Lung (tissue), 12 donors: ENCODE data around the gene ECE1. TPM values are rescaled to one million over a fixed set of nuclear protein-coding genes. Genes with fewer than 3 reads are reported as not detected.
"Not testable (repeated sequence)": the region's sequence is repeated elsewhere in the genome, so short reads cannot be mapped to it uniquely, and the experiment has no call there.

Experiments
- ATAC-seq: fragments of 200-7000 bp; cut with Tn5 transposase; one replicate; pipeline ENCODE4 v1.9.1; 2020; ENCODE audit warnings: moderate number of reproducible peaks; ENCODE audit not compliant: insufficient read depth, low FRiP score
- DNase-seq, 3 donors: peaks; one replicate each; pipeline ENCODE4 v3.0.0-alpha.2; 2013 to 2017
- H3K27ac ChIP-seq, 2 donors: one replicate each; pipeline ENCODE4 v1.5.1; 2013; ENCODE audit warnings: mild to moderate bottlenecking in 2 of 2, moderate library complexity in 2 of 2, control low read depth in 1 of 2, inconsistent platforms in 1 of 2, low read depth in 1 of 2, low read length in 1 of 2
- H3K27me3 ChIP-seq, 3 donors: one replicate each; pipeline ENCODE4 v1.5.1; 2013; ENCODE audit warnings: low read length in 2 of 3; ENCODE audit not compliant: control insufficient read depth in 3 of 3, insufficient read depth in 3 of 3
- H3K36me3 ChIP-seq, 4 donors: one replicate each; pipeline ENCODE4 v1.5.1; 2013; ENCODE audit warnings: low read length in 4 of 4, mild to moderate bottlenecking in 1 of 4, moderate library complexity in 1 of 4; ENCODE audit not compliant: control insufficient read depth in 4 of 4, insufficient read depth in 4 of 4
- H3K4me1 ChIP-seq, 5 donors: one replicate each; pipeline ENCODE4 v1.5.1; 2013; ENCODE audit warnings: low read length in 5 of 5, mild to moderate bottlenecking in 2 of 5, moderate library complexity in 1 of 5; ENCODE audit not compliant: control insufficient read depth in 5 of 5, insufficient read depth in 5 of 5
- H3K4me3 ChIP-seq: one replicate; pipeline ENCODE4 v1.5.1; 2013; ENCODE audit warnings: mild to moderate bottlenecking, control low read depth, moderate library complexity
- H3K9ac ChIP-seq, 2 donors: one replicate each; pipeline ENCODE4 v1.5.1; 2013; ENCODE audit warnings: low read length in 2 of 2, control low read depth in 1 of 2; ENCODE audit not compliant: insufficient read depth in 1 of 2
- H3K9me3 ChIP-seq, 4 donors: one replicate each; pipeline ENCODE4 v1.5.1; 2013; ENCODE audit warnings: low read length in 3 of 4, mild to moderate bottlenecking in 1 of 4, moderate library complexity in 1 of 4; ENCODE audit not compliant: control insufficient read depth in 4 of 4, insufficient read depth in 3 of 4
- CTCF ChIP-seq: IDR thresholded peaks from 2 replicates; pipeline ENCODE4 v1.5.1; 2012; ENCODE audit warnings: mild to moderate bottlenecking; ENCODE audit errors: control extremely low read depth, extremely low read depth
- WGBS, 2 donors: extraction: QIAGEN DNeasy Blood & Tissue Kit; methylation state at CpG; one replicate each; pipeline ENCODE4 v1.1.7; 2013; 5-methylcytosine and 5-hydroxymethylcytosine counted together
- polyA plus RNA-seq, 2 donors: library from polyadenylated mRNA; stranded (reverse); fragments of 200-250 nt; gene quantifications; one replicate each; pipeline ENCODE4 v1.2.1, GENCODE V29; 2013
- total RNA-seq, 2 donors: library from RNA; depleted of rRNA in 1 of 2; stranded (reverse); fragments of >200 nt in 1 of 2; gene quantifications; one replicate each; pipeline ENCODE4 v1.2.1, GENCODE V29; 2014 to 2021
- donor health status: control.
- donor health status: control.
- donor health status: Bipolar disorder and iron deficiency.
- donor health status: healthy.
- donor health status: DM: yes; HTN: yes; CAD: no.

The ECE1 gene
- total and polyA plus RNA-seq, 4 donors, result 55.7 to 129 (median 105) TPM

- ATAC-seq (no peak), DNase-seq (no peak)
- Histone ChIP-seq H3K27me3 (no peaks in the 10 kb centered on the region), H3K9ac (no peak overlapping the region), H3K27ac (peak overlapping the region; percentile 69 to 71), H3K36me3 (no peaks in the 10 kb centered on the region), H3K4me3 (peak overlapping the region; percentile 79), H3K4me1 (peaks cover 0 to 23% (median 9%) of the 10 kb centered on the region in 5 donors), H3K9me3 (no peaks in the 10 kb centered on the region)
- WGBS, 2 donors, result 64 to 72% methylated on average over 8 of the region's 8 CpGs
- TF ChIP-seq CTCF, result no peak
Measured at GRCh38 chr1:21289127-21289526, 1.1 kb downstream of the ECE1 start.

- H3K36me3 ChIP-seq, result no peaks in the 10 kb centered on the region
- TF ChIP-seq CTCF, result no peak
- WGBS, 2 donors, result 78 to 80% methylated on average over 8 of the region's 8 CpGs
- DNase-seq, result no peak
- no peak overlapping the region for H3K27ac ChIP-seq
- no peak overlapping the region for H3K4me3 ChIP-seq
- no peak overlapping the region for H3K9ac ChIP-seq
- no peaks in the 10 kb centered on the region for H3K27me3 ChIP-seq
- ATAC-seq, result no peak
- peaks cover 0 to 18% (median 11%) of the 10 kb centered on the region in 5 donors for H3K4me1 ChIP-seq
- H3K9me3 ChIP-seq, result no peaks in the 10 kb centered on the region
Measured at GRCh38 chr1:21287905-21288514, 2.3 kb downstream of the ECE1 start.

GRCh38 chr1:21285386-21285785 lies 4.9 kb downstream of the ECE1 start:
- 90% methylated on average over 6 of the region's 6 CpGs for WGBS, 2 donors
- not testable (repeated sequence) for DNase-seq, H3K9ac ChIP-seq, H3K9me3 ChIP-seq, ATAC-seq, H3K27me3 ChIP-seq, H3K4me3 ChIP-seq, H3K36me3 ChIP-seq
- peak overlapping the region in 1 of 2 donors; percentile 18 for H3K27ac ChIP-seq
- H3K4me1 ChIP-seq, result peaks cover 0 to 20% (median under 1%) of the 10 kb centered on the region in 5 donors

- DNase-seq, result peak in 1 of 3 donors; percentile 20
- ATAC-seq, result no peak
- TF ChIP-seq CTCF, result no peak
- H3K9ac ChIP-seq, result no peak overlapping the region
- H3K4me3 ChIP-seq, result no peak overlapping the region
- H3K4me1 ChIP-seq, result peaks cover 0 to 21% (median 4%) of the 10 kb centered on the region in 5 donors
- no peaks in the 10 kb centered on the region for H3K9me3 ChIP-seq
- WGBS, 2 donors, result 51 to 59% methylated on average over 2 of the region's 2 CpGs
- H3K27ac ChIP-seq, result peak overlapping the region in 1 of 2 donors; percentile 18
- no peaks in the 10 kb centered on the region for H3K36me3 ChIP-seq
- no peaks in the 10 kb centered on the region for H3K27me3 ChIP-seq
Measured at GRCh38 chr1:21285055-21285372, 5.2 kb downstream of the ECE1 start.
